HG03432 (cell line): ENCODE results near the gene SMARCD1.

ENCODE experiments used
- ATAC-seq: cut with Tn5 transposase; IDR thresholded peaks from one replicate; pipeline ENCODE4 v1.9.1; 2021; ENCODE audit warnings: mild to moderate bottlenecking, moderate library complexity; ENCODE audit not compliant: unreplicated experiment

Gene SMARCD1

DNA sequence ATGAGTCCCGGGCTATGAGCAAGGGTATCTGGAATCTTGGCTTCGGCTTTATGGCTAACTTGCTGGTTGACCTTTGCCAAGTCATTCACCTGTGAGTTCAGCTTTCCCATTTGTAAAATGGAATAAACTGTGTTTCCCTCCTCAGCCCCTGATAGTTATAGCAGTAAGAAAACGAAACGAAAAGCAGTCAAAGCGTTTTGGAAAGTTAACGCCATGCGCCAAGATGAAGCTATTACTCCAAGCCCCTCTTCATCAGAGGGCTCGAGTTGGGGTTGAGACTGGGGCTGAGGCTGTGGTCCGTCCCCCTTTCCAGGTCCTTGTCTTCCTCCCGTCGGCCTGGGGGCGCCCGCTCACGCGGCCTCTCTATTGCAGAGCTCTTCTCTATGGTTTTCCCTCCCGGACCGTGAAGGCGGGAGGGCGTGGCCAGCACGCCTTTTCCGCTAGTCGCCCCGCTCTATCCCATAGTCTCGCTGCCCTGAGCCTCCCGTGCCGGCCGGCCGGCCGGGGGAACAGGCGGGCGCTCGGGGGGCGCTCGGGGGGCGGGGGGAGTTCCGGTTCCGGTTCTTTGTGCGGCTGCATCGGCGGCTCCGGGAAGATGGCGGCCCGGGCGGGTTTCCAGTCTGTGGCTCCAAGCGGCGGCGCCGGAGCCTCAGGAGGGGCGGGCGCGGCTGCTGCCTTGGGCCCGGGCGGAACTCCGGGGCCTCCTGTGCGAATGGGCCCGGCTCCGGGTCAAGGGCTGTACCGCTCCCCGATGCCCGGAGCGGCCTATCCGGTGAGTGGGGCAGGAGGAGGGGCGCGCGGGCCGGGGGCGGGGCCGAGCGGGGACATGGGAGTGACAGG, at the start of gene SMARCD1:
TSS of gene SMARCD1 (plus strand) at position 568 of the 840 bp plus-strand sequence. CDS start at position 596, 28 bp downstream.
- peak; percentile 83 for ATAC-seq

DNA sequence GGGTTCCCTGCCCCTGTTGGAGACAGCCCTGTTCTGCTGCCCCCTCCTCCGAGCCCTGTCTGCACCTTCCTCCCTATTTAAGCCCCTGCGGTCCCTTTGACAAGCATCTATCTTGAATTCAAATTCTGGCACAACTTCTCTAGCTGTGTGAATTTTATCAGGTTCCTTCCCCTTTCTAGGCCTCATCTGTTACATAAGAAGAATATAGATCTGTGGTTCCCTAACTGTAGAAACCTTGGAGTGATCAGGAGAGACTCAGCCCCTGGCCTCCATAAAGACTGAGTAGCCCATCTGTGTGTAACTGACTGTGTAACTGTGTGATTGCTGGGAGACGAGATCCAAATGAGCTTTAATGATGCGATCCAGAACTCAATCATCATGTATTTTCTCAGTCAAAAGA, 46.8 kb upstream of the SMARCD1 start:
- no peak for ATAC-seq

DNA sequence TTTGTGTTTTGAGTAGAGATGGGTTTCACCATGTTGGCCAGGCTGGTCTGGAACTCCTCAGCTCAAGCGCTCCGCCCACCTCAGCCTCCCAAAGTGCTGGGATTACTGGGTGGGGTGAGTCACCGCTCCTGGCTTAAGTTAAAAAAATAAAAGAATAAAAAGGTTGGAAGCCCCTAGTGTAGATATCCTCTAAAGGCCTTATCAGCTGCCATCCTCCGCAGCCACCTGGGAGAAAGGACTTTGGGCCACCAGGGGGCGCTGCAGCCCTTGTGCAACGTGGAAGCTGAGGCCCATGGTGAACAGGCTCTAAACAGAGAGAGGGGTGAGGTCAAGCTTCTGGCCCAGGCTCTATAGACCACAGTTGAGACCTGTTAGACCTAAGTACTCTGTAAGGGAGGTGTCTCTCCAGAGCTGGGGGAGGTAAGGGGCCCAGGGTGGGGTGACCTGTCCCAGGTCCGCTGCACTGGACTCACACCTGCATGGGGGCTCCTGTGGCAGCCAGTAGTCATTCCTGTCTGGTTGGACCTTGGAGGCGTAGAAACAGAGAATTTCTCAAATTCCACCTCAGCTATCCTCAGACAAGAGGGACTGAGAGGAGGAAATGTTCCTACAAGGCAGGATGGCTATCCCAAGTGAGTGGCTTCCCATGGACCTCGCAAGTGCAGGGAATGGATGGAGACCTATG, 45.8 kb upstream of the SMARCD1 start:
- ATAC-seq: peak; percentile 44

DNA sequence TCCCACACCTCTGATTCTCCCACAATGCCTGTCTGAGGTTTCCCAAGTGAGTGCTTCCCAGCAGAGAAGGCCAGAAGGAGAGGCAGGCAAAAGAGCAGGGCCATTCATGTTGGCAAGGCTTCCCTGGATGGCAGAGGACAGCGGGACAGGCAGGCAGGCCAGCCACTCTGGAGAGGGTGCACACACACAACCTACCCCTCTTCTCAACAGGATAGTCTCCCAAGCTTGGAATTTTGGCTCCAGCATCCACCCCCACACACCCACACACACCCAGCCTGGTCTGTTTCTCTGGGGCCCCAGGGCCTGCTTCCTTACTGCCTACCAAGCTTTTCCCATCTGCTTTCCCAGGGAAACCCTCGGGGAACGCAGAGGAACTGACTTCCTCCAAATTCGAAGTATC, 44.5 kb upstream of the SMARCD1 start:
- no peak for ATAC-seq

DNA sequence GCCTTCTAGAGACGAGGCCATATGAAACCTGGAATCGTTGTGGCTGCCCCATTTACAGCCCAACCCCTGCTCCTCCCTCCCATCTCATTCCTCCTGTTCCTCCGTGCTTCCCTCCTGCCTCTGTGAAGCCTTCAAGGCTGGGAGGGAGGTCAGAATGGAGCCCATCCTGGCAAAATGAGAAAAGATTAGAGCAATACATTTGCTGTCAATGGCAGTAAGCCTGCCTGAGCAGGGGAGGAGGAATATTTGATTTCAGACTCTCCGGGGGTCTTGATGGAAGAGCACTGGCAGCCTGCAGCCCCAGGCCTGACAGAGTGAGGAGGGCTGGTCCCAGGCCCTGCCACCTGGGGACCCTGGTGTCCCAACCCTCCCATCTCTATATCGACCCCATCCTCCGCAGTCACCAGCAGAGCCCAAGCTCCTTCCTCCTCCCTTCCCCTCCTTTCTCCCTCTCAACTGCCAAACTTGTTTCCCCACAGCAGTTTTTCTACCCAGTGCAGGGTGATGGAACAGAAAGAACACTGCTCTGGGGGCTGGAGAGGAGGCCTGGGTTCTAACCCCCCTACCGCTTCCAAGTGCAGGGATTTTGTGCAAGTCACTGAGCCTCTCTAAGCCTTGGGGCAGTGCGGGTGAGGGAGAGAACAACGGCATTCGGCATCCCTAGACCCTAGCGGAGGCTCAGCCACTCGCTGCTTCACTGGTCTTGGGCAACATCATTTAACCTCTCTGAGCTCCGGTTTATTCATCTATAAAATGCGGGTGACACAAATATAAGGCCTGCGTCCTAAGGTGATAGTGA, 43.9 kb upstream of the SMARCD1 start:
- no peak for ATAC-seq

DNA sequence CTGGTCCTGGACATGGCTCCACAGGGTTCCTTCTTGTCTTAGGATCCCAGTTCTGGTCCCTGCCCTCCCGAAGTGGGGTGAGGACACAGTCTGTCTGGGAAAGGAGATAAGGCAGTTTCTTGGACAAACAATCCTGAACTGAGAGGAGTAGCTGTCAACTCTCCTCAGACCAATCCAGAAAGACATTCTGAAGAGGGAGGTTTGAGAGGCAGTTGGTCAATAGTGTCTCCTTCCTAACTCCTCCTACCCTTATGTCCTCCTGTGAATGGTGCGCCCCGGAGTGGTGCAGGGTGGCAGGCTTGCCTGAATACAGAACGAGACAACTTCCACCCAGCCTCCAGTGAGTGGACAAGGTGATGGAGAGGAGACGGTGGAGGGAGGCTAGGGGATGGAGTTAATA, 43.2 kb upstream of the SMARCD1 start:
- no peak for ATAC-seq

DNA sequence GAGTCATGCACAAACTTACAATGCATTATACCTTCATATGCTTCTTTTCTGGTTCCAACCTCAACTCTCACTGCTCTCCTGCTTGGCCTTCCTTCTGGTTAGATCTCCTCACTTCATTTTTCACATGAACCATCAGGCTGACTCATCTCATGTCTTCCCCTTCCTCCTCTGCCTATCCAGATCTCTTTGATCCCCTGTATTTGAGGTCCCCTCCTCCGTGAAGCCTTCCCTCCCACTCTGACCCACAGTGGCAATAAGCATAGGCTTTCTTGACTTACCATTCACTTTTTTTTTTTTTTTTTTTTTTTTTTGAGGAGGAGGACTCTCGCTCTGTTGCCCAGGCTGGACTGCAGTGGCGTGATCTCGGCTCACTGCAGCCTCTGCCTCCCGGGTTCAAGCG, 42.4 kb upstream of the SMARCD1 start:
- no peak for ATAC-seq

DNA sequence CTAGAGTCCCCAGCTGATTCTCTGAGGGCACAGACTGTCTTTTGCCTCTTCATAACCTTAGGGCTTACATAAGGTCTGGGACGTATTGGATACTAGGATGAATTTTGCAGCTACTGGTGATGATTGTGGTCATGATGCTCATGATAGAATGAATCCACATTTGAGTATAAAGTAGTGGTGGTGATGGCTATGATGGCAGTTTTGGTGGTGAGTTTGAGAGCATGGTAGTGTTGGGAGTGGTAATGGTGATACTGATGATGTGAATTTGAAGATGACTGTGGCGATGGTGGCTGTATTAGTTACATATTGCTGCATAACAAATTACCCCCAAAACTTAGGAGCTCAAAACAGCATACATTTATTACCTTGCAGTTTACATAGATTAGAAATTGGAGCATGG, 41.8 kb upstream of the SMARCD1 start:
- ATAC-seq: no peak

DNA sequence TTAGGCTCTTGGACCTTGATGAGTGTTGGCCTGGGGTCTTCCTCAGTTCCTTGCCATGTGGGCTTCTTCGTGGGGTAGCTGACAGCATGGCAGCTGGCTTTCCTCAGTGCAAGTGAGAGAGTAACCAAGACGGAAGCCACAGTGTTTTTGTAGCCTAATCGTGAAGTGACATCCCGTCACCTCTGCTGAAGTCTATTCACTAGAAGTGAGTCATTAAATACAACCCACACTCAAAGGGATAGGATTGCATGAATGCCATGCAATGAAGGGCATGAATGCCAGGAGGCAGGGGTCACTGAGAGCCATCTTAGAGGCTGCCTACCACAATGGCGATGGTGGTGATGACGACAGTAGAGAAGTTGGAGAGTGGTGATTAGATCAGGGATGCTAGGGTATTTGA, 41.3 kb upstream of the SMARCD1 start:
- ATAC-seq: no peak

DNA sequence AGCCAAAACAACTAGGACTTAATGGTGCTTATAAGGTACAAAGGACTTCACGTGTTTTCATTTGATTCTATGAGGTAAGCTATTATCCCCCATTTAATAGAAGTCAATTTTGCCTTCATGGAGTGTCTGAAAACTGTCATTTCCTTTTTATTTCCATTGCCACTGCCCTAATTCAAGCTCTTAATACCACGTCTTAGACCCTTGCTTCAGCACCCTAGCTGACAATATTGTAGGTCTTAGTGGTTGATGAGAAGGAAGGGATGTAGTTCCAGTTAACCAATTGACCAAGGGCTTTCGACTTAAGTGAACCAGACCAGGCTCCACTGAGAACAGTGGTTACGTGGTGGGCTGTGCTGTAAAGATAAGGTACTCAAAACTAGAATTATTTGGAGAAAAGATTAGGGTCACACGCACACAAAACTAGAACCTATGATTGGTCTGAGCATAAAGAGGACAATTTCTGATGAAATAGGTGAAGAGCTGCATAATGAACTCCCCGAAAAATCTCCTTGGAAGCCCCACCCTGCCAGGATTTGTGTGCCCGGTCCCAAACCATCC, 37.4 kb upstream of the SMARCD1 start:
- no peak for ATAC-seq

DNA sequence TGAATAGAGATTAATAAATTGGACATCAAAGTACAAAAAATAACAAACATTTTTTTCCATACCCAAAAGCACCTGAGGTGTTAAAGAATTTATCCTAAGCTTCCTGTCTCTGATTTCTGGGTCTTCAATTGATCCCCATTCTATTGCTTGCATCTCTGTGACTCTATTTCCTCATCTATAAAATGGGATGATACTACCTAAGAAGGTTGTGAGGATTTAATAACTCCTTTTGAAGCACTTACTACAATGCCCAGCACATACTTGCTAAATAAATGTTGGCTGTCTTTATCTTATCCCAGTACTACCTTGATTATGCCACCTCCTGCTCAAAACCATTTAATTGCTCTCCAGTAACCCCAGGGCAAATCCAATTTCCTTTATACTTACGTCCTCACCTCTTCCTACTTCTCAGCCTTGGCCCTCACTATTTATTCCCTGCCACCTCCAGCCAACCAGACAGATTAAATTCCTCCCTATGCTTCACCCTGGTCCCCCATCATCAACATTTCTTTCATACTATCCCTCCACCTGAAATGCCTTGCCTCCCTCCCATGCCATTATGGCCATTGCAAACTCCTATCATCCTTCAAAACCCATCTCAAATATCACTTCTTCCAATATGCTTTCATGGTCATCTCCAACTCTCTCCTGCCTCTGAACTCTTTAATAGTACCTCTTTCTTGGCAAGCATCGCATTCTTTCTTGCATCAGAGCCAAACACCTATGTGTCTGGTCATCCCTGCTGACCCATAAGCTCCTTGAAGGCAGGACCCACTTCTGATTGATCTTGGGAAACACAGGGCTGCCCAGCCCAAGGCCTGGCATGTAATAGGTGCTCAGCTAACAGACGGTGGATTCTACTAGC, 35.7 kb upstream of the SMARCD1 start:
- no peak for ATAC-seq

DNA sequence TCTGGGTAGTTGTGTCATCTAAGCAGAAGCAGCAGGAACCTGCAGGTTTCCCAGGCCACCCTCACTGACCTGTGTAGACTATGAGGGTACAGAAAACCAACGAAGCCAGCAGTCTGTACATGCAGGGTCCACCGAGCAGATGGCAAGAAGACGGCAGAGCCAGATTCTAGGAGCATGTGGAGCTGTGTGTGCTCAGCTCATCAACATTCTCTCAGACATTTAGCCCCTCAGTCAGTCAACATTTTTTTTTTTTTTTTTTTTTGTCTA, 35.1 kb upstream of the SMARCD1 start:
- no peak for ATAC-seq

DNA sequence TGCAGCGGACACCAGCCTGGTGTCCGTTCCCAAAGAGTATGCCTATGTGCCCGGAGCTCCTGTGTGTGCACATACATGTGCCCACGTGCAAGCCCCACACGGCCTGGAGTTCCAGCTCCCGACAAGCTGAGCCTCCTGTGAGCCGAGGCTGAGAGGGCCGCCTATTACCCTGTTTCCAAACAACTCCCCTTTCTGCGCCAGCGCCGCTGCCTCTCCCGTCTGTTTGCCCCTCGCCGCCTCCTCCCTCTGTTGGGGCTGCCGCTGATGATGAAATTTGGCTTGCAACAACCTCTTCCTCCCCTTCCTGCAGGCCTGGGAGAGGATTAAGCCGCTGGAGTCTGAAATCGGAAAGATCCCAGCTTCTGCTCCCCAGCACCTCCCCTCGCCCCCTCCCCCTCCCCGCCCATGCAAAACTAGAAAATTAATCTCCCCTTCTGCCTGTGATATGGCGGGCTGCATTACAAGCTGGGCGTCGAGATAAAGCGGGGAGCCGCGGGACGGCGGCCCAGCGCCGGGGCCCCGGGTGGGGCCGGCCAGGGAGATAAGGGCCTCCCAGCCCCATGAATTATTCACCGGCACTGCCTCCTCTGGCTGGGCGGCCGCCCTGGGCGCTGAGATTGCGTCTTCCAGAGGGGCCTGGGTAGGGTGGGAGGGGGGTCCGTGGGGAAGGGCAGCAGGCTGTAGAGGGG, 34.6 kb upstream of the SMARCD1 start:
- no peak for ATAC-seq

DNA sequence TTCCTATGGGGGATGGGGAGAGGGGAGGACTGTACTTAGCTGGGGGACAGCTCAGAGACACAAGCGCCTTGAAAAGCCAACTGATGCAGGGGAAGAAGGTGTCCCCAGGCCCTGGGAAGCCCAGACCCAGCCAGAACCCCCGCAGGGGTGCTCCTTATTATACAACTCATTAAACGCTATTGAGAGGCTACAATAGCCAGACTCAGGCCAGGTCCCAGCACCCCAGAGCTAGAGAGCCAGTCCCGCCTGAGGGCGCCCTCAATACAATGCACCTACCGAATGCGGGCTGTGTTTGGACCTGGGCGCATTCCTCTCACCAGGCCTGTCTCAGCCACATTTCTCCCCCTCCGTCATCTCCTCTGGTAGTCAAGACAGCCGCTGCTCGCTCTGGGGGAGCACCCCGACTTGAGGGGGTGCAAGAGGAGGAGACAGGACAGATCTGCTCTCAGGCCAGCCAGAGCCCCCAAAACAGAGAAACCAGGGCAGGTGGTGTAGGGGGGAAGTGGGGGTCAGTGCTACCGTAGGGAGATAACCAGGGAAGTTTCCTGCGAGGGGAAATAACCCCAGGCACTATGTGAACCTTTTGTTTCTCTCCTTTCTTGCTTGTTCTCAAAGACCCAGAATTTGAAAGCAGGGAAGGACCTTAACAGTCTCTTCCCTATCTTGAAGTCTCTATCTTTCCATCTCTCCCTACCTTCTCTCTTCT, 33.9 kb upstream of the SMARCD1 start:
- ATAC-seq: no peak

DNA sequence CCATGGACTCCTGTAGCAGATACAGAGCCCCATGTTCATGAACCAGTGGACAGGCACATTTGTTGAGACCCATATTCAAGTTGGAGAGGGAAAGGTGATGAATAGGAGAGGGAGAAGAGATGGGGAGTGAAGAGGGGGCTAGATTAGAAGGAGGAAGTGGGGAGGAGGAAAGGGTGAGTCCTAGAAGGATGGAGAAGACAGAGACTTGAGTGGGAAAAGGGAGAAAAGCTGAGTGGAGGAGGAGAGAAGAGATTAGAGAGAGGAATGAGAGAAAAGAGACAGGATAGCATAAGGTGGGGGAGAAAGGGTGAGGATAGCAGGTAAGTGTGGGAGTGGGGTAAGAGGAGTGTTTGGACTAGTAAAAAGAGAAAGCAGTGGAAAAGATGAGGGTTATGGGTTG, 32.6 kb upstream of the SMARCD1 start:
- ATAC-seq: no peak

DNA sequence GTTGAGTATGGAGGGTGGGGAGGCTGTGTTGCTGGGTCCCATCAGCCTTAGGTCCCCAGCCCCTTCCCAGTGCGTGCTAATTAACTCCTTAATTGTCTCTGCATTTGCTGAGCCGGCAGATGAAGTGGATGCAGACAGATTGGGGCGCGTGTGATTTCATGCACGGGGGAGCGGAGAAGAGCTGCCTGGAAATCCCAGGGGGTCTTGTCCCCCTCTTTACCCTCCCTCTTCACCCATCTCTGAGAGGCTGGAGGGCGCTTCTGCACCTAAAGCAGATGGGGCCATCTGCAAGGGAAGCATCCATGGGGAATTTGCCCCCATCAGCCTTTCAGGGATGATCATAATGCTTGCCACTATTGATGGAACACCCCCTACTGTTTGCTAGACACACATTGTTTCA, 32.2 kb upstream of the SMARCD1 start:
- ATAC-seq: no peak

DNA sequence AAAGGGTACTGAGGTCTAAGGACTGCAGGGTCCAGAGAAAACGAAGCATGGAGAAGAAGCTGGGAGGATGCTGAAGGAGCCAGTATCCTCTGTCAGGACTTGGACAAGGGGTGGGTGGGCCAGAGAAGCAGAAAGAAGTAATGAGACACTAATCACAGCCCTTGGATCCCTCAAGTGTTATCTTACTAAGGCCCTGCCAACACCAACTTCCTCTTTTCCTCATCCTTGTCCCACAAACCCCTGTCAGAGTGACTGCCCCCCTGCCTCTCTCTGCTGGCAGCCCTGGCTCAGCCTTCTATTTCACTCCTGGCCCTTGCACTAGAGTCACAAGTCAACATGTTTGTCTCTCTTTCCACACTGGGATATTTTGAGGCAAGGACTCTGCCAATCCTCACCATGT, 31.6 kb upstream of the SMARCD1 start:
- ATAC-seq: no peak

DNA sequence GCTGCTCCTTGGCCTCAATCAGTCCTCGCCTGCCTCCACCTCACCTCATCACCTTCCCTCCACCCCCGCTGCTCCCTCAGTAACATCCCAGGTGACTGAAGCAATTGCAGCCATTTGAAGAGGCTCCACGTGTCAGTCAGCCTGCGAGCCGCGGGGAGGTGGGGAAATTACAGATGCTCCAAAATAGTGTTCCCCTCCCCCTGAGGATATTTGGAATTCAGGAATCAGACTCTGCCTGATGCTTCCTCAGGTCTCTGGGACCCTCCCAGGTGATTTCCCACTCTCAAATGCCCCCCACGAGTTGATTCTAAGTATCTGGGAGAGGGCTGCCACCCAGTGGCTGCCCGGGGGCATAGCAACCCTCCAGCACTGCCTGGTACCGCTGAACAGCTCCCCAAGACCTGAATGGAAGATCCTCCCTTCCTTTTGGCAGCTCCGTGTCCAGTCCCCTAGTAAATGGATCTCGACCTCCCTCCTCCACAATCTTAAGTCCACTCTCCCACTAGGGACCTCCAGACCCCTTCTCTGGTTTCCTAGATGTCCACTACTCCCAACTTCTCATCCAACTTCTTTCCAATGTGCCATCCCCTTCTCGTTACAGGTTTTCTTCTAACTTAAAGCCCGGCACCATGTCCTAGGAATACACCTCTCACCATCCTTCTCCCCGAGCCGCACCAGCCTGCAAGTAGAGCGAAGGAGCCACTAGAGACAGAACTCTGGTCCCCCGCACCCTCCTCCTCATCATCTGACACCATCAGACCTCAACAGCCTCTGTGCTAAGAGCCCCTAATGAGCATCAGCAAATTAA, 29.1 kb upstream of the SMARCD1 start:
- no peak for ATAC-seq

DNA sequence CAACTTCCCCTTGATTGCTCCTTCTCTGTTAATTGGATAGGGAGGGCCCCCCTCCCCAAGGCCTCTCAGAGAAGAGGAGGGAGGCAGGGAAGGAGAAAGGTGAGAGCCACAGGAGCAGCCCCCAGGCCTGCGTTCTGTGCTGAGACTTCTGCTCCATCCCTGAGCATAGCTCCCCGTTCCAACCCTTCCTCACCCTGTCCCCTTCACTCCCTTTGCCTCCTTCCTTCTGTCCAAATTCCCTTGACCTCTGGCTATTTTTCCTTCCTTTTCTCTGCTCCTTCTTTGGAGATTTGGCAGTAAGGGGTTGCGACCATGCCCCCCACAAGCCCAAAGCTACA, 28.5 kb upstream of the SMARCD1 start:
- no peak for ATAC-seq
